Heart left ventricle (tissue), 13 donors: ENCODE data around the gene BFAR.

Source experiments
- CTCF ChIP-seq, 12 donors: fragments of 200-600 bp; sonication (generic) in 4 of 12; IDR thresholded peaks; one replicate each; pipeline versions ENCODE4 v1.5.0 to v1.8.0; 2018 to 2022; ENCODE audit warnings: antibody characterized with exemption in 12 of 12, mild to moderate bottlenecking in 5 of 12
- POLR2A ChIP-seq, 2 donors: fragments of 450-650 bp; IDR thresholded peaks; one replicate each; pipeline ENCODE4 v1.6.1; 2017; ENCODE audit warnings: antibody characterized with exemption in 2 of 2, mild to moderate bottlenecking in 2 of 2, moderate library complexity in 2 of 2
- donor health status: ischemic (EF 13 %, LVEDD 7.1; RV severe dilation, severe dysfunction).
- donor health status: DM: no; HTN: yes; CAD: no.
- donor health status: DM: no; HTN: no; CAD: no.
- donor health status: ischemic (EF 25% LVEDD 6.9; RV normal size, moderate dysfunction).
- donor health status: ischemic (EF 25% LVEDD 5.7; RV mildly dilated, moderate dysfunction).
- donor health status: ischemic (EF 35%, LVEDD 5.7; RV mildly dilated, moderate dysfunction).
- donor health status: nonischemic (EF 11% LVEDD 7.7; RV severe dilation, severe dysfunction).
- donor health status: DM: yes; HTN: yes; CAD: no.
- donor health status: PGD.
- donor health status: ischemic (EF 29% LVEDD 5.4; RV normal size, mild dysfunction).
- donor health status: nonischemic (EF 23%, LVEDD 6.1; RV moderate dilation, normal function).

GRCh38 chr16:14667347-14668266 is 34.9 kb downstream of the BFAR start:
- TF ChIP-seq POLR2A (IDR thresholded peaks at IDR 0.05) (no peak), CTCF (IDR thresholded peaks at IDR 0.05) (no peak)
